HEK293T (cell line): ENCODE measurements around the gene WRNIP1.

Experiments
- CTCF ChIA-PET: fragments of 350-600 bp; formaldehyde crosslinking; extraction: SDS; loops from one replicate; lab custom pipeline; 2021; ENCODE audit warnings: antibody characterized with exemption, inconsistent platforms; lab: Yijun Ruan, JAX
- POLR2A ChIA-PET: fragments of 350-600 bp; formaldehyde crosslinking; extraction: SDS; loops from one replicate; lab custom pipeline; 2020; ENCODE audit warnings: antibody characterized with exemption, inconsistent platforms; lab: Yijun Ruan, JAX
- DNase-seq: peaks from one replicate; pipeline ENCODE4 v3.0.0; 2012; ENCODE audit warnings: mixed read lengths; ENCODE audit errors: extremely low spot score
- ARNT ChIP-seq: fragments of 450-650 bp; IDR thresholded peaks from 2 replicates; pipeline ENCODE4 v1.6.1; 2017; ENCODE audit warnings: mild to moderate bottlenecking
- BHLHE40 ChIP-seq: fragments of 450-650 bp; IDR thresholded peaks from 2 replicates; pipeline ENCODE4 v1.6.1; 2016; ENCODE audit warnings: mild to moderate bottlenecking, moderate library complexity, borderline replicate concordance
- CTBP1 ChIP-seq: fragments of 450-650 bp; IDR thresholded peaks from 2 replicates; pipeline ENCODE4 v1.6.1; 2016; ENCODE audit warnings: borderline replicate concordance
- ELF4 ChIP-seq: fragments of 450-650 bp; IDR thresholded peaks from 2 replicates; pipeline ENCODE4 v1.6.1; 2017; ENCODE audit warnings: antibody characterized with exemption
- FOXA1 ChIP-seq: fragments of 450-650 bp; IDR thresholded peaks from 2 replicates; pipeline ENCODE4 v1.6.1; 2016; ENCODE audit warnings: mild to moderate bottlenecking
- FOXK2 ChIP-seq: fragments of 450-650 bp; IDR thresholded peaks from 2 replicates; pipeline ENCODE4 v1.6.1; 2016; ENCODE audit warnings: mild to moderate bottlenecking
- FOXM1 ChIP-seq: fragments of 450-650 bp; IDR thresholded peaks from 2 replicates; pipeline ENCODE4 v1.6.1; 2017; ENCODE audit warnings: mild to moderate bottlenecking, borderline replicate concordance
- HDGF ChIP-seq: fragments of 450-650 bp; IDR thresholded peaks from 2 replicates; pipeline ENCODE4 v1.6.1; 2017; ENCODE audit warnings: antibody characterized with exemption, borderline replicate concordance
- L3MBTL2 ChIP-seq: fragments of 450-650 bp; conservative IDR thresholded peaks from 2 replicates; pipeline ENCODE4 v1.6.1; 2016; ENCODE audit warnings: mild to moderate bottlenecking
- LEF1 ChIP-seq: fragments of 450-650 bp; IDR thresholded peaks from 2 replicates; pipeline ENCODE4 v1.6.1; 2017; ENCODE audit warnings: mild to moderate bottlenecking, borderline replicate concordance
- NFRKB ChIP-seq: fragments of 450-650 bp; IDR thresholded peaks from 2 replicates; pipeline ENCODE4 v1.6.1; 2016; ENCODE audit warnings: mild to moderate bottlenecking, moderate library complexity
- SP1 ChIP-seq: fragments of 450-650 bp; IDR thresholded peaks from 2 replicates; pipeline ENCODE4 v1.6.1; 2017
- SUZ12 ChIP-seq: fragments of 450-650 bp; IDR thresholded peaks from 2 replicates; pipeline ENCODE4 v1.6.1; 2016; ENCODE audit warnings: mild to moderate bottlenecking
- TARDBP ChIP-seq: fragments of 450-650 bp; IDR thresholded peaks from 2 replicates; pipeline ENCODE4 v1.6.1; 2016
- ZNF384 ChIP-seq: fragments of 450-650 bp; IDR thresholded peaks from 2 replicates; pipeline ENCODE4 v1.6.1; 2016
- TF ChIP-seq, protein P1 (sequence below): fragments of 450-650 bp; IDR thresholded peaks from 2 replicates; pipeline ENCODE4 v1.6.1; 2016

WRNIP1 gene

GRCh38 chr6:2781685-2782355, 16.6 kb downstream of the WRNIP1 start:
- POLR2A ChIA-PET = interaction anchor here (1.7 kb wide), 1 partner anchor 11 kb away, joined by 6 read pairs; no protein-coding TSS in a partner anchor
- CTCF ChIA-PET = interaction anchor here (0.7 kb wide), 1 partner anchor 96 kb away, joined by 4 read pairs; no protein-coding TSS in a partner anchor
- TF ChIP-seq FOXA1 (no peak), ARNT (no peak), FOXK2 (no peak), SP1 (no peak), HDGF (no peak), CTBP1 (no peak), TARDBP (no peak), FOXM1 (no peak), ZNF384 (no peak), SUZ12 (no peak), LEF1 (no peak), ELF4 (no peak), L3MBTL2 (no peak), BHLHE40 (no peak), NFRKB (no peak)
- TF ChIP-seq, protein P1, sequence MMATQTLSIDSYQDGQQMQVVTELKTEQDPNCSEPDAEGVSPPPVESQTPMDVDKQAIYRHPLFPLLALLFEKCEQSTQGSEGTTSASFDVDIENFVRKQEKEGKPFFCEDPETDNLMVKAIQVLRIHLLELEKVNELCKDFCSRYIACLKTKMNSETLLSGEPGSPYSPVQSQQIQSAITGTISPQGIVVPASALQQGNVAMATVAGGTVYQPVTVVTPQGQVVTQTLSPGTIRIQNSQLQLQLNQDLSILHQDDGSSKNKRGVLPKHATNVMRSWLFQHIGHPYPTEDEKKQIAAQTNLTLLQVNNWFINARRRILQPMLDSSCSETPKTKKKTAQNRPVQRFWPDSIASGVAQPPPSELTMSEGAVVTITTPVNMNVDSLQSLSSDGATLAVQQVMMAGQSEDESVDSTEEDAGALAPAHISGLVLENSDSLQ = no peak

DNA sequence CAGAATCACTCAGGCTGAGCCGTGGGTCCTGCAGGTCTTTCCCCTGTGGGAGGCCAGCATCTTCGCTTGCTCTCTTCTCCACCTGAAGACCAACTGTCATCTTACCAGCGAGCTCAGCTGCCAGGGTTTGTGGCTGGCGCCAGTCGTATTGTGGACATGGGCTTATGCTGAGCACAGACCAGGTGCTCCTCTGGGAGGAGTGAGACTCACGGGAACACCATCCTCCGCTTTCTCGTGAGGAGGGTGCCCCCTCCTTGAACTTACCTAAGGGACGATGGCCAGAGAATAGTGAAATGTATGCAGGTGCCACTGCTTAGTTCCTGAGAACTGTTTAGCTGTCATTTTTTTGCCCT, 17.1 kb downstream of the WRNIP1 start:
- DNase-seq = no peak
- CTCF ChIA-PET = no interaction called here
- TF ChIP-seq SUZ12 = no peak
- TF ChIP-seq ELF4 = no peak
- POLR2A ChIA-PET = interaction anchor here (1.2 kb wide), 1 partner anchor 59 kb away, joined by 3 read pairs; the partner anchor contains the start of gene SERPINB1

More at GRCh38 chr6:2781685-2782355, 16.6 kb downstream of the WRNIP1 start:
- no peak for DNase-seq

GRCh38 chr6:2782825-2783187, 17.6 kb downstream of the WRNIP1 start:
- POLR2A ChIA-PET = interaction anchor here (1.2 kb wide), 1 partner anchor 59 kb away, joined by 3 read pairs; the partner anchor contains the start of gene SERPINB1
- no peak for DNase-seq
- CTCF ChIA-PET = no interaction called here
- TF ChIP-seq BHLHE40 (no peak), NFRKB (no peak), HDGF (no peak), LEF1 (no peak), ELF4 (no peak), CTBP1 (no peak), SP1 (no peak), SUZ12 (no peak)
- TF ChIP-seq, protein P1 = no peak

GRCh38 chr6:2783188-2783963, 18.2 kb downstream of the WRNIP1 start:
- TF ChIP-seq TARDBP = no peak
- TF ChIP-seq BHLHE40 = no peak
- TF ChIP-seq SP1 = no peak
- TF ChIP-seq HDGF = no peak
- no peak for TF ChIP-seq FOXA1
- no peak for TF ChIP-seq L3MBTL2
- no peak for TF ChIP-seq CTBP1
- no peak for TF ChIP-seq SUZ12
- no peak for TF ChIP-seq ARNT
- TF ChIP-seq FOXK2 = no peak
- no peak for TF ChIP-seq LEF1
- TF ChIP-seq, protein P1 = no peak
- no peak for TF ChIP-seq ZNF384
- no peak for TF ChIP-seq ELF4
- no peak for TF ChIP-seq NFRKB
- TF ChIP-seq FOXM1 = no peak
- no peak for DNase-seq
- CTCF ChIA-PET = interaction anchor here (0.6 to 1.1 kb wide), 4 partner anchors 11 to 71 kb away, joined by 3 to 6 read pairs (median 4); no protein-coding TSS in a partner anchor
- POLR2A ChIA-PET = interaction anchor here (1.2 kb wide), 1 partner anchor 58 kb away, joined by 3 read pairs; the partner anchor contains the start of gene SERPINB1

- TF ChIP-seq LEF1 (no peak), FOXM1 (no peak), FOXA1 (no peak), HDGF (no peak), SP1 (no peak), SUZ12 (no peak)
- CTCF ChIA-PET = interaction anchor here (0.9 to 1.1 kb wide), 3 partner anchors 12 to 70 kb away, joined by 3 to 6 read pairs (median 4); no protein-coding TSS in a partner anchor
- POLR2A ChIA-PET = no interaction called here
- DNase-seq = no peak
These were observed 18.9 kb downstream of the WRNIP1 start for GRCh38 chr6:2784061-2784460.

DNA sequence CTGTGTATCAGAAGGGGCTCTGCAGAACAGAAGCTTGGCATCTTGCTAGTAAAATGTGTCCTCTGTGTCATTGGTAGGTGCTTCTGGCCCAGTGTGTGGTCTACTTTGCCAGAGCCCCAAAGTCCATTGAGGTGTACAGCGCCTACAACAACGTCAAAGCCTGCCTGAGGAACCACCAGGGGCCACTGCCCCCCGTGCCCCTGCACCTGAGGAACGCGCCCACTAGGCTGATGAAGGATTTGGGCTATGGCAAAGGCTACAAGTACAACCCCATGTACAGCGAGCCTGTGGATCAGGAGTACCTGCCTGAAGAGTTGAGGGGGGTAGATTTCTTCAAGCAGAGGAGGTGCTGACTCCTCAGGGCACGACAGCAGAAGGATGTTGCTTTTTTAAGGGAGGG, 19.7 kb downstream of the WRNIP1 start:
- POLR2A ChIA-PET = no interaction called here
- no peak for TF ChIP-seq FOXA1
- TF ChIP-seq ZNF384 = no peak
- no peak for TF ChIP-seq NFRKB
- TF ChIP-seq BHLHE40 = no peak
- TF ChIP-seq LEF1 = no peak
- CTCF ChIA-PET = no interaction called here
- no peak for DNase-seq
